HepG2 (cell line): ENCODE data around the gene AGBL3. TPM values are rescaled to one million over a fixed set of nuclear protein-coding genes. Genes with fewer than 3 reads are reported as not detected.

Experiments used
- GABPB1 ChIP-seq: IDR thresholded peaks from 2 replicates; pipeline ENCODE4 v1.6.1; 2016; ENCODE audit warnings: mild to moderate bottlenecking, missing genetic modification reagents, moderate library complexity, missing compliant biosample characterization
- GRHL1 ChIP-seq: sonication (generic); formaldehyde crosslinking; conservative IDR thresholded peaks from 2 replicates; pipeline ENCODE4 v1.8.0; 2022; ENCODE audit warnings: missing genetic modification reagents
- IRF2 ChIP-seq: IDR thresholded peaks from 2 replicates; pipeline ENCODE4 v1.6.1; 2018; ENCODE audit warnings: missing genetic modification reagents, missing compliant biosample characterization
- KLF16 ChIP-seq, 2 experiments: sonication (generic) in 1 of 2; formaldehyde crosslinking in 1 of 2; IDR thresholded peaks; 2 replicates each; pipeline versions ENCODE4 v1.6.1 to v1.8.0; 2016 to 2023; ENCODE audit warnings: missing genetic modification reagents in 2 of 2, missing compliant biosample characterization in 1 of 2
- NCOA2 ChIP-seq: sonication (generic); formaldehyde crosslinking; IDR thresholded peaks from 2 replicates; pipeline ENCODE4 v1.8.0; 2022; ENCODE audit warnings: inconsistent platforms
- SMARCC2 ChIP-seq: fragments of 450-650 bp; IDR thresholded peaks from 2 replicates; pipeline ENCODE4 v1.6.1; 2017; ENCODE audit warnings: antibody characterized with exemption, mild to moderate bottlenecking
- ZBTB3 ChIP-seq: sonication (generic); formaldehyde crosslinking; IDR thresholded peaks from 2 replicates; pipeline ENCODE4 v1.4.0; 2020; ENCODE audit warnings: low read depth, mild to moderate bottlenecking, moderate library complexity, missing genetic modification reagents, borderline replicate concordance
- ZNF17 ChIP-seq: sonication (generic); formaldehyde crosslinking; IDR thresholded peaks from 2 replicates; pipeline ENCODE4 v1.5.0; 2020; ENCODE audit warnings: mild to moderate bottlenecking, missing genetic modification reagents
- polyA plus RNA-seq, 8 experiments: library from polyadenylated mRNA; depleted of rRNA in 3 of 8; stranded (reverse) in 7 of 8; unstranded in 1 of 8; fragments of >200 nt; fragmentation: Illumina TruSeq in 4 of 8; extraction: Trizol in 4 of 8; gene quantifications; 2 replicates each; pipeline versions ENCODE4 v1.2.1 to v1.2.3, GENCODE V29; 2011 to 2016; ENCODE audit warnings: low read depth in 4 of 8, missing spikeins in 1 of 8, mixed read lengths in 1 of 8; ENCODE audit not compliant: insufficient read depth in 1 of 8
- total RNA-seq, 5 experiments: library from RNA; depleted of rRNA; stranded (reverse); fragments of >200 nt; fragmentation: Illumina TruSeq; extraction: Trizol; gene quantifications; 2 replicates each; pipeline ENCODE4 v1.2.3, GENCODE V29; 2016; ENCODE audit warnings: low read depth in 1 of 5
- TF ChIP-seq, protein P1 (sequence below): sonication (generic); formaldehyde crosslinking; IDR thresholded peaks from 2 replicates; pipeline ENCODE4 v1.4.0; 2020; ENCODE audit warnings: mild to moderate bottlenecking, missing genetic modification reagents, borderline replicate concordance
- TF ChIP-seq, protein P2 (sequence below): sonication (generic); formaldehyde crosslinking; IDR thresholded peaks from 2 replicates; pipeline ENCODE4 v1.5.0; 2020; ENCODE audit warnings: mild to moderate bottlenecking, missing genetic modification reagents, borderline replicate concordance
- TF ChIP-seq, protein P3 (sequence below): sonication (generic); formaldehyde crosslinking; IDR thresholded peaks from 2 replicates; pipeline ENCODE4 v1.8.1; 2023; ENCODE audit warnings: missing genetic modification reagents, mild to moderate bottlenecking, borderline replicate concordance
- TF ChIP-seq, protein P4 (sequence below): sonication (generic); formaldehyde crosslinking; IDR thresholded peaks from 2 replicates; pipeline ENCODE4 v1.4.0; 2020; ENCODE audit warnings: missing genetic modification reagents

The AGBL3 gene
- total and polyA plus RNA-seq, 2 of the 13 experiments (the other 11 are each of a cell fraction or from before 2014, with no cell fraction given) = 2.2 to 7.2 TPM

GRCh38 chr7:135170274-135170997 lies 184.1 kb downstream of the AGBL3 start, which contains the start of gene CYREN (continued):
- TF ChIP-seq GRHL1 (CRISPR knock-in tag) = no peak
- TF ChIP-seq NCOA2 (CRISPR knock-in tag) = peak; percentile 27; the same call in 1 of the 2 replicates
- peak; percentile 99 for TF ChIP-seq GABPB1 (CRISPR knock-in tag)
- TF ChIP-seq, protein P1, sequence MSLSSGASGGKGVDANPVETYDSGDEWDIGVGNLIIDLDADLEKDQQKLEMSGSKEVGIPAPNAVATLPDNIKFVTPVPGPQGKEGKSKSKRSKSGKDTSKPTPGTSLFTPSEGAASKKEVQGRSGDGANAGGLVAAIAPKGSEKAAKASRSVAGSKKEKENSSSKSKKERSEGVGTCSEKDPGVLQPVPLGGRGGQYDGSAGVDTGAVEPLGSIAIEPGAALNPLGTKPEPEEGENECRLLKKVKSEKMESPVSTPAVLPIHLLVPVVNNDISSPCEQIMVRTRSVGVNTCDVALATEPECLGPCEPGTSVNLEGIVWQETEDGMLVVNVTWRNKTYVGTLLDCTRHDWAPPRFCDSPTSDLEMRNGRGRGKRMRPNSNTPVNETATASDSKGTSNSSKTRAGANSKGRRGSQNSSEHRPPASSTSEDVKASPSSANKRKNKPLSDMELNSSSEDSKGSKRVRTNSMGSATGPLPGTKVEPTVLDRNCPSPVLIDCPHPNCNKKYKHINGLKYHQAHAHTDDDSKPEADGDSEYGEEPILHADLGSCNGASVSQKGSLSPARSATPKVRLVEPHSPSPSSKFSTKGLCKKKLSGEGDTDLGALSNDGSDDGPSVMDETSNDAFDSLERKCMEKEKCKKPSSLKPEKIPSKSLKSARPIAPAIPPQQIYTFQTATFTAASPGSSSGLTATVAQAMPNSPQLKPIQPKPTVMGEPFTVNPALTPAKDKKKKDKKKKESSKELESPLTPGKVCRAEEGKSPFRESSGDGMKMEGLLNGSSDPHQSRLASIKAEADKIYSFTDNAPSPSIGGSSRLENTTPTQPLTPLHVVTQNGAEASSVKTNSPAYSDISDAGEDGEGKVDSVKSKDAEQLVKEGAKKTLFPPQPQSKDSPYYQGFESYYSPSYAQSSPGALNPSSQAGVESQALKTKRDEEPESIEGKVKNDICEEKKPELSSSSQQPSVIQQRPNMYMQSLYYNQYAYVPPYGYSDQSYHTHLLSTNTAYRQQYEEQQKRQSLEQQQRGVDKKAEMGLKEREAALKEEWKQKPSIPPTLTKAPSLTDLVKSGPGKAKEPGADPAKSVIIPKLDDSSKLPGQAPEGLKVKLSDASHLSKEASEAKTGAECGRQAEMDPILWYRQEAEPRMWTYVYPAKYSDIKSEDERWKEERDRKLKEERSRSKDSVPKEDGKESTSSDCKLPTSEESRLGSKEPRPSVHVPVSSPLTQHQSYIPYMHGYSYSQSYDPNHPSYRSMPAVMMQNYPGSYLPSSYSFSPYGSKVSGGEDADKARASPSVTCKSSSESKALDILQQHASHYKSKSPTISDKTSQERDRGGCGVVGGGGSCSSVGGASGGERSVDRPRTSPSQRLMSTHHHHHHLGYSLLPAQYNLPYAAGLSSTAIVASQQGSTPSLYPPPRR (CRISPR knock-in tag) = peak; percentile 79; the same call in 1 of the 2 replicates
- TF ChIP-seq SMARCC2 = no peak
- TF ChIP-seq ZBTB3 (CRISPR knock-in tag) = no peak; the same call in 1 of the 2 replicates
- TF ChIP-seq KLF16 (CRISPR knock-in tag; IDR thresholded peaks at IDR 0.05) = peak in 1 of 2 experiments; percentile 77; a peak in 2 of 4 replicates
- TF ChIP-seq, protein P2, sequence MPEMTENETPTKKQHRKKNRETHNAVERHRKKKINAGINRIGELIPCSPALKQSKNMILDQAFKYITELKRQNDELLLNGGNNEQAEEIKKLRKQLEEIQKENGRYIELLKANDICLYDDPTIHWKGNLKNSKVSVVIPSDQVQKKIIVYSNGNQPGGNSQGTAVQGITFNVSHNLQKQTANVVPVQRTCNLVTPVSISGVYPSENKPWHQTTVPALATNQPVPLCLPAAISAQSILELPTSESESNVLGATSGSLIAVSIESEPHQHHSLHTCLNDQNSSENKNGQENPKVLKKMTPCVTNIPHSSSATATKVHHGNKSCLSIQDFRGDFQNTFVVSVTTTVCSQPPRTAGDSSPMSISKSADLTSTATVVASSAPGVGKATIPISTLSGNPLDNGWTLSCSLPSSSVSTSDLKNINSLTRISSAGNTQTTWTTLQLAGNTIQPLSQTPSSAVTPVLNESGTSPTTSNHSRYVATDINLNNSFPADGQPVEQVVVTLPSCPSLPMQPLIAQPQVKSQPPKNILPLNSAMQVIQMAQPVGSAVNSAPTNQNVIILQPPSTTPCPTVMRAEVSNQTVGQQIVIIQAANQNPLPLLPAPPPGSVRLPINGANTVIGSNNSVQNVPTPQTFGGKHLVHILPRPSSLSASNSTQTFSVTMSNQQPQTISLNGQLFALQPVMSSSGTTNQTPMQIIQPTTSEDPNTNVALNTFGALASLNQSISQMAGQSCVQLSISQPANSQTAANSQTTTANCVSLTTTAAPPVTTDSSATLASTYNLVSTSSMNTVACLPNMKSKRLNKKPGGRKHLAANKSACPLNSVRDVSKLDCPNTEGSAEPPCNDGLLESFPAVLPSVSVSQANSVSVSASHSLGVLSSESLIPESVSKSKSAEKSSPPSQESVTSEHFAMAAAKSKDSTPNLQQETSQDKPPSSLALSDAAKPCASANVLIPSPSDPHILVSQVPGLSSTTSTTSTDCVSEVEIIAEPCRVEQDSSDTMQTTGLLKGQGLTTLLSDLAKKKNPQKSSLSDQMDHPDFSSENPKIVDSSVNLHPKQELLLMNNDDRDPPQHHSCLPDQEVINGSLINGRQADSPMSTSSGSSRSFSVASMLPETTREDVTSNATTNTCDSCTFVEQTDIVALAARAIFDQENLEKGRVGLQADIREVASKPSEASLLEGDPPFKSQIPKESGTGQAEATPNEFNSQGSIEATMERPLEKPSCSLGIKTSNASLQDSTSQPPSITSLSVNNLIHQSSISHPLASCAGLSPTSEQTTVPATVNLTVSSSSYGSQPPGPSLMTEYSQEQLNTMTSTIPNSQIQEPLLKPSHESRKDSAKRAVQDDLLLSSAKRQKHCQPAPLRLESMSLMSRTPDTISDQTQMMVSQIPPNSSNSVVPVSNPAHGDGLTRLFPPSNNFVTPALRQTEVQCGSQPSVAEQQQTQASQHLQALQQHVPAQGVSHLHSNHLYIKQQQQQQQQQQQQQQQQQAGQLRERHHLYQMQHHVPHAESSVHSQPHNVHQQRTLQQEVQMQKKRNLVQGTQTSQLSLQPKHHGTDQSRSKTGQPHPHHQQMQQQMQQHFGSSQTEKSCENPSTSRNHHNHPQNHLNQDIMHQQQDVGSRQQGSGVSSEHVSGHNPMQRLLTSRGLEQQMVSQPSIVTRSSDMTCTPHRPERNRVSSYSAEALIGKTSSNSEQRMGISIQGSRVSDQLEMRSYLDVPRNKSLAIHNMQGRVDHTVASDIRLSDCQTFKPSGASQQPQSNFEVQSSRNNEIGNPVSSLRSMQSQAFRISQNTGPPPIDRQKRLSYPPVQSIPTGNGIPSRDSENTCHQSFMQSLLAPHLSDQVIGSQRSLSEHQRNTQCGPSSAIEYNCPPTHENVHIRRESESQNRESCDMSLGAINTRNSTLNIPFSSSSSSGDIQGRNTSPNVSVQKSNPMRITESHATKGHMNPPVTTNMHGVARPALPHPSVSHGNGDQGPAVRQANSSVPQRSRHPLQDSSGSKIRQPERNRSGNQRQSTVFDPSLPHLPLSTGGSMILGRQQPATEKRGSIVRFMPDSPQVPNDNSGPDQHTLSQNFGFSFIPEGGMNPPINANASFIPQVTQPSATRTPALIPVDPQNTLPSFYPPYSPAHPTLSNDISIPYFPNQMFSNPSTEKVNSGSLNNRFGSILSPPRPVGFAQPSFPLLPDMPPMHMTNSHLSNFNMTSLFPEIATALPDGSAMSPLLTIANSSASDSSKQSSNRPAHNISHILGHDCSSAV (CRISPR knock-in tag) = no peak
- no peak for TF ChIP-seq ZNF17 (CRISPR knock-in tag)
- TF ChIP-seq, protein P3, sequence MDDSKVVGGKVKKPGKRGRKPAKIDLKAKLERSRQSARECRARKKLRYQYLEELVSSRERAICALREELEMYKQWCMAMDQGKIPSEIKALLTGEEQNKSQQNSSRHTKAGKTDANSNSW (CRISPR knock-in tag) = no peak
- peak; percentile 65 for TF ChIP-seq IRF2
- TF ChIP-seq, protein P4, sequence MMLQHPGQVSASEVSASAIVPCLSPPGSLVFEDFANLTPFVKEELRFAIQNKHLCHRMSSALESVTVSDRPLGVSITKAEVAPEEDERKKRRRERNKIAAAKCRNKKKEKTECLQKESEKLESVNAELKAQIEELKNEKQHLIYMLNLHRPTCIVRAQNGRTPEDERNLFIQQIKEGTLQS (CRISPR knock-in tag) = 0 out of 2 replicates have a peak, but pooled peaks have one; percentile 22
